Uterus (tissue), 4 donors: ENCODE results near the gene BMP8A. TPM values are rescaled to one million over a fixed set of nuclear protein-coding genes. Genes with fewer than 3 reads are reported as not detected.

Experiments used
- DNase-seq, 2 donors: peaks; one replicate each; pipeline ENCODE4 v3.0.0-alpha.2; 2019 to 2020
- H3K27ac ChIP-seq, 2 donors: fragments of 200-600 bp; sonication (generic); 1 replicate in 1 of 2; 2 replicates in 1 of 2; pipeline ENCODE4 v1.5.1; 2016 to 2018
- H3K27me3 ChIP-seq, 2 donors: fragments of 200-600 bp; sonication (generic); one replicate each; pipeline ENCODE4 v1.5.1; 2018 to 2019; ENCODE audit warnings: control low read depth in 1 of 2
- H3K36me3 ChIP-seq, 2 donors: fragments of 200-600 bp; sonication (generic); one replicate each; pipeline ENCODE4 v1.5.1; 2019; ENCODE audit warnings: control low read depth in 1 of 2
- H3K4me1 ChIP-seq, 2 donors: fragments of 200-600 bp; sonication (generic); one replicate each; pipeline ENCODE4 v1.5.1; 2018 to 2019; ENCODE audit warnings: control low read depth in 1 of 2
- H3K4me3 ChIP-seq, 2 donors: fragments of 200-600 bp; sonication (generic); 1 replicate in 1 of 2; 2 replicates in 1 of 2; pipeline ENCODE4 v1.5.1; 2018 to 2019; ENCODE audit warnings: mild to moderate bottlenecking in 1 of 2
- H3K9me3 ChIP-seq, 2 donors: fragments of 200-600 bp; sonication (generic); one replicate each; pipeline ENCODE4 v1.5.1; 2019; ENCODE audit warnings: control low read depth in 1 of 2
- POLR2A ChIP-seq, 2 donors: fragments of 450-650 bp; IDR thresholded peaks; one replicate each; pipeline ENCODE4 v1.6.1; 2016; ENCODE audit warnings: antibody characterized with exemption in 2 of 2, mild to moderate bottlenecking in 1 of 2, moderate library complexity in 1 of 2
- intact Hi-C: fragments of 100-400 bp; cut with DNase I; formaldehyde crosslinking; loops from one replicate; pipeline ENCODE4 v1.15.1; 2023; ENCODE audit warnings: low total_unique reads
- total RNA-seq, 4 donors: library from RNA; depleted of rRNA in 3 of 4; stranded (reverse); fragments of >200 nt in 3 of 4; gene quantifications; one replicate each; pipeline versions ENCODE4 v1.1.0 to v1.2.4, GENCODE V29; 2014 to 2023
- TF ChIP-seq, protein P1 (sequence below), 4 experiments: fragments of 200-600 bp in 2 of 4; fragments of 450-650 bp in 2 of 4; sonication (generic) in 2 of 4; IDR thresholded peaks; one replicate each; pipeline ENCODE4 v1.5.1; 2016 to 2019; ENCODE audit warnings: antibody characterized with exemption in 4 of 4, mild to moderate bottlenecking in 2 of 4, moderate library complexity in 1 of 4
- donor health status: DM: yes; HTN: yes; CAD: no.

BMP8A gene
- total RNA-seq, 4 donors from 2014 or later = 1.8 to 8.3 (median 2.7) TPM; not detected in 1

GRCh38 chr1:39567302-39567701, 75.9 kb downstream of the BMP8A start:
- no peak for TF ChIP-seq POLR2A (IDR thresholded peaks at IDR 0.05)
- TF ChIP-seq, protein P1, sequence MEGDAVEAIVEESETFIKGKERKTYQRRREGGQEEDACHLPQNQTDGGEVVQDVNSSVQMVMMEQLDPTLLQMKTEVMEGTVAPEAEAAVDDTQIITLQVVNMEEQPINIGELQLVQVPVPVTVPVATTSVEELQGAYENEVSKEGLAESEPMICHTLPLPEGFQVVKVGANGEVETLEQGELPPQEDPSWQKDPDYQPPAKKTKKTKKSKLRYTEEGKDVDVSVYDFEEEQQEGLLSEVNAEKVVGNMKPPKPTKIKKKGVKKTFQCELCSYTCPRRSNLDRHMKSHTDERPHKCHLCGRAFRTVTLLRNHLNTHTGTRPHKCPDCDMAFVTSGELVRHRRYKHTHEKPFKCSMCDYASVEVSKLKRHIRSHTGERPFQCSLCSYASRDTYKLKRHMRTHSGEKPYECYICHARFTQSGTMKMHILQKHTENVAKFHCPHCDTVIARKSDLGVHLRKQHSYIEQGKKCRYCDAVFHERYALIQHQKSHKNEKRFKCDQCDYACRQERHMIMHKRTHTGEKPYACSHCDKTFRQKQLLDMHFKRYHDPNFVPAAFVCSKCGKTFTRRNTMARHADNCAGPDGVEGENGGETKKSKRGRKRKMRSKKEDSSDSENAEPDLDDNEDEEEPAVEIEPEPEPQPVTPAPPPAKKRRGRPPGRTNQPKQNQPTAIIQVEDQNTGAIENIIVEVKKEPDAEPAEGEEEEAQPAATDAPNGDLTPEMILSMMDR (IDR thresholded peaks at IDR 0.05) = no peak
- Histone ChIP-seq H3K9me3 (no peaks in the 10 kb centered on the region), H3K27ac (no peak overlapping the region), H3K36me3 (no peaks in the 10 kb centered on the region), H3K27me3 (no peaks in the 10 kb centered on the region), H3K4me3 (no peak overlapping the region), H3K4me1 (no peaks in the 10 kb centered on the region)
- intact Hi-C loops = no loop called here
- DNase-seq = no peak

DNA sequence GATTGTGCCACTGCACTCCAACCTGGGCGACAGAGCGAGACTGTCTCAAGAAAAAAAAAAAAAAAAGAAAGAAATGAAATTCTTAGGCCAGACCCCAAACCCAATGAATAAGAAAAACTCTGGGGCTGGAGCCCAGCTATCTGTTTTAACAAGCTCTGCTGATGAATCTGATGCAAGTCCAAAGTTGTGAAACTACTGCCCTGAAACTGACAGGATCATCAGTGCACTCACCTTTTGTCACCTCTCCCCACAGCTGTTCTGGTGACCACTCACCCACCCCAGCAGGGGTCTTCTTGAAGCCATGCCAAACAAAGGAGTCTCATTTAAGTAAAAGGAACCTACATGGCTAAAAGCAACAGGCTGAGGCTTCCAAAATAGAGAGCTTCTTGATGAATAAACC, 76.8 kb downstream of the BMP8A start:
- no peaks in the 10 kb centered on the region for H3K36me3 ChIP-seq
- intact Hi-C loops = no loop called here
- DNase-seq = no peak

GRCh38 chr1:39569034-39569433, 77.6 kb downstream of the BMP8A start:
- Histone ChIP-seq H3K36me3 (no peaks in the 10 kb centered on the region), H3K9me3 (no peaks in the 10 kb centered on the region), H3K4me1 (no peaks in the 10 kb centered on the region), H3K27me3 (no peaks in the 10 kb centered on the region), H3K27ac (no peak overlapping the region), H3K4me3 (no peak overlapping the region)
- no peak for DNase-seq
- intact Hi-C loops = no loop called here
- TF ChIP-seq POLR2A (IDR thresholded peaks at IDR 0.05) = no peak
- TF ChIP-seq, protein P1 (IDR thresholded peaks at IDR 0.05) = no peak

More for the DNA sequence above, 76.8 kb downstream of the BMP8A start:
- H3K9me3 ChIP-seq = no peaks in the 10 kb centered on the region
- no peaks in the 10 kb centered on the region for H3K27me3 ChIP-seq
- H3K4me3 ChIP-seq = no peak overlapping the region
- no peak overlapping the region for H3K27ac ChIP-seq
- TF ChIP-seq, protein P1 (IDR thresholded peaks at IDR 0.05) = no peak
- TF ChIP-seq POLR2A (IDR thresholded peaks at IDR 0.05) = no peak
- no peaks in the 10 kb centered on the region for H3K4me1 ChIP-seq

DNA sequence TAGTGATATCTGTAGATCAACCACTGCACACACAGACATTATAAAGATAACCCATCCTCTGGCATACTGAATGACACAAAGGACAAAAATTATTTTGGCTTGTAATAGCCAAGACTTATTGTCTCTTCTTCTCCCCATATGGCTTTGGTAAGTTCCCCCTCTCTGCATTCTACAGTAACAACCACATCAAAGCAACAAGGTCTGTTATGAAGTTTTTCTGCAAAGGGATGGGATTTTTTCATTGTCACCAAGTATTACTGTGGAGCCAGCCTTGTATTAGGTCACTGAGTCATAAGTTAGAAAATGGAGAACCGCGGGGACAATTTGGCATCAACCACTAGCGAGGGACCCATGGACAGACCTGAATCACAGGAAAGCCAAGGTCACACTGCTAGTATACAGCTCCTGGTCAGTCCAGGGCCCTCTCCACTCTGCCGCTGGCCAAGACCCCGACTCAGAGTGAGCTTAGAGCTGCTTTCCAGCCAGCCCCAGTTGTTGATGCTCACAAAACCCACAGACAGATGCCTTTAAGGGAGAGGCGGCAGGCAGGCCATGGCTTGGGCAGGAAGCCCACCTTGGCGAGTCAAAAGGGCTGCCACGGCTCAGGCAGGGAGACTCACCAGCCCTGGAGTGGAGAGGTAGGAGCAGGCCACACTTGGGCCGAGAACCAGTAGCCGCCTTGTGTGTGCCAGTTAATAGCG, 79.2 kb downstream of the BMP8A start:
- no peak for DNase-seq
- Histone ChIP-seq H3K36me3 (no peaks in the 10 kb centered on the region), H3K4me1 (peaks cover 0 to 9% of the 10 kb centered on the region in 2 donors), H3K9me3 (no peaks in the 10 kb centered on the region), H3K27me3 (no peaks in the 10 kb centered on the region), H3K4me3 (no peak overlapping the region), H3K27ac (no peak overlapping the region)
- TF ChIP-seq, protein P1 (IDR thresholded peaks at IDR 0.05) = no peak
- no peak for TF ChIP-seq POLR2A (IDR thresholded peaks at IDR 0.05)
- intact Hi-C loops = no loop called here

GRCh38 chr1:39571178-39571483, 79.7 kb downstream of the BMP8A start:
- no peak for DNase-seq
- Histone ChIP-seq H3K27me3 (no peaks in the 10 kb centered on the region), H3K4me1 (peaks cover 0 to 9% of the 10 kb centered on the region in 2 donors), H3K4me3 (no peak overlapping the region), H3K27ac (no peak overlapping the region), H3K9me3 (no peaks in the 10 kb centered on the region), H3K36me3 (no peaks in the 10 kb centered on the region)
- intact Hi-C loops = no loop called here
- TF ChIP-seq, protein P1 (IDR thresholded peaks at IDR 0.05) = no peak
- no peak for TF ChIP-seq POLR2A (IDR thresholded peaks at IDR 0.05)
